ENCODE measurements around the gene THRA. TPM values are rescaled to one million over a fixed set of nuclear protein-coding genes. Genes with fewer than 3 reads are reported as not detected.

Gene THRA
- total RNA-seq, 1 experiment from 2014 or later, result 10.1 TPM

DNA sequence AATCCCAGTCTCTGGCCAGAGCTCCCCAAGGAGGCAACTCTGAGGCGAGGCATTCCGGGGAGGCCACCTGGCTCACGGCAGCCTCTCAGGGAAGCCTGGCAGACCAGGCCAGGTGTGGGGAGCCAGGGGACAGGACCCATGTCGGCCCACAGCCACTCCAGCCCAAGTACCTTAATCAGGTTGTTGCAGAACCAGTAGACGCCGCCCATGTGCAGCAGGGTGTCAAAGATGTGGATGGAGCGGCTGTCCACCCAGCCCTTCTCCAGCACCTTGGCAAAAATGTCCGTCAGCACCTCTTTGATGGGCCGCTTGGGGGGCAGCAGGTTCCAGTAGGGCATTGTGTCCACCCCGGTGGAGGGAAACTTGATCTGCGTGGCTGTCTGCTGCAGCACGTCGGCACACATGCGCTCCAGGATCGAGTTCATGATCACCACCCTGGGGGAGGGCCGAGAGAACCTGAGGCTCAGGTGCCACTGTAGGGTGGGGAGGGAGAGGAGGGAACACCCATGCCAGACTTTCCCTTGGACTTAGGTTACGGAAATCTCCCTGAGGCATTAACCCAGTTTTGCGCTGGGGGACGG is 39.7 kb upstream of the THRA start:
- Histone ChIP-seq H4K91ac (ENCODE audit: insufficient read length, low read depth, low read length) (no peak overlapping the region), H2BK20ac (ENCODE audit: low read depth, low read length, poor library complexity, severe bottlenecking) (no peak overlapping the region), H3K23me2 (ENCODE audit: insufficient read length, low read depth, low read length, poor library complexity, severe bottlenecking) (no peaks in the 10 kb centered on the region), H3K56ac (ENCODE audit: insufficient read length, low read depth, low read length) (no peak overlapping the region), H2BK15ac (ENCODE audit: low read depth, low read length) (no peak overlapping the region), H3K14ac (ENCODE audit: insufficient read depth, low read length) (no peak overlapping the region), H2AFZ (ENCODE audit: low read length) (no peak overlapping the region), H3K9me3 (ENCODE audit: control insufficient read depth, low read depth, low read length) (no peaks in the 10 kb centered on the region), H4K8ac (replicated peaks; ENCODE audit: insufficient read length, low read depth, low read length) (no peak overlapping the region), H3K27ac (ENCODE audit: insufficient read length, low read depth, low read length) (no peak overlapping the region), H3K4ac (ENCODE audit: low read depth, low read length) (no peak overlapping the region), H3K9ac (ENCODE audit: extremely low read depth, insufficient read length, low read length) (no peak overlapping the region), H2BK12ac (ENCODE audit: insufficient read length, low read depth, low read length) (no peak overlapping the region), H3K27me3 (ENCODE audit: insufficient read depth, low read length) (no peaks in the 10 kb centered on the region), H3K4me2 (ENCODE audit: insufficient read depth, insufficient read length, low read length) (no peak overlapping the region), H3K23ac (ENCODE audit: insufficient read length, low read depth, low read length) (no peak overlapping the region), H3K4me1 (ENCODE audit: insufficient read depth, low read length) (peaks cover 1% of the 10 kb centered on the region; the same call in 1 of the 2 replicates), H3K79me1 (ENCODE audit: insufficient read depth, low read depth, low read length, poor library complexity, severe bottlenecking) (no peaks in the 10 kb centered on the region), H4K5ac (ENCODE audit: insufficient read length, low read depth, low read length) (no peak overlapping the region), H3K18ac (ENCODE audit: insufficient read length, low read depth, low read length) (no peak overlapping the region), H2BK5ac (ENCODE audit: insufficient read length, low read length) (no peak overlapping the region), H3T11ph (ENCODE audit: low read length) (no peak overlapping the region), H3K79me2 (ENCODE audit: insufficient read depth, low read length) (no peaks in the 10 kb centered on the region), H4K20me1 (ENCODE audit: control insufficient read depth, insufficient read depth, insufficient read length) (no peaks in the 10 kb centered on the region), H2AK5ac (ENCODE audit: insufficient read length, low read length) (no peak overlapping the region), H2BK120ac (ENCODE audit: low read depth, low read length, poor library complexity, severe bottlenecking) (no peak overlapping the region)
- peaks cover 14 to 25% of the 10 kb centered on the region in 2 experiments for H3K4me1 Mint-ChIP-seq
- H3K4me3 Mint-ChIP-seq, result no peak overlapping the region
- H3K27ac Mint-ChIP-seq, result no peak overlapping the region; a peak in 2 of 7 replicates
- DNase-seq, result no peak
- H3K27me3 Mint-ChIP-seq (ENCODE audit: low read depth), result no peaks in the 10 kb centered on the region
- WGBS (ENCODE audit: extremely low coverage, insufficient read length, low lambda C conversion rate), result no CpG with 5 or more reads among the region's 19 CpGs
- H3K9me3 Mint-ChIP-seq, result no peaks in the 10 kb centered on the region; a peak in 1 of 5 replicates
- TF ChIP-seq, protein P1, sequence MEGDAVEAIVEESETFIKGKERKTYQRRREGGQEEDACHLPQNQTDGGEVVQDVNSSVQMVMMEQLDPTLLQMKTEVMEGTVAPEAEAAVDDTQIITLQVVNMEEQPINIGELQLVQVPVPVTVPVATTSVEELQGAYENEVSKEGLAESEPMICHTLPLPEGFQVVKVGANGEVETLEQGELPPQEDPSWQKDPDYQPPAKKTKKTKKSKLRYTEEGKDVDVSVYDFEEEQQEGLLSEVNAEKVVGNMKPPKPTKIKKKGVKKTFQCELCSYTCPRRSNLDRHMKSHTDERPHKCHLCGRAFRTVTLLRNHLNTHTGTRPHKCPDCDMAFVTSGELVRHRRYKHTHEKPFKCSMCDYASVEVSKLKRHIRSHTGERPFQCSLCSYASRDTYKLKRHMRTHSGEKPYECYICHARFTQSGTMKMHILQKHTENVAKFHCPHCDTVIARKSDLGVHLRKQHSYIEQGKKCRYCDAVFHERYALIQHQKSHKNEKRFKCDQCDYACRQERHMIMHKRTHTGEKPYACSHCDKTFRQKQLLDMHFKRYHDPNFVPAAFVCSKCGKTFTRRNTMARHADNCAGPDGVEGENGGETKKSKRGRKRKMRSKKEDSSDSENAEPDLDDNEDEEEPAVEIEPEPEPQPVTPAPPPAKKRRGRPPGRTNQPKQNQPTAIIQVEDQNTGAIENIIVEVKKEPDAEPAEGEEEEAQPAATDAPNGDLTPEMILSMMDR (conservative IDR thresholded peaks at IDR 0.05), result no peak
- H3K36me3 Mint-ChIP-seq (ENCODE audit: insufficient read depth in 1 of 3, low read depth in 3 of 3), result peaks cover 26 to 68% (median 62%) of the 10 kb centered on the region in 3 experiments; a peak in 6 of 7 replicates
